ENCODE data around the gene ATP6V1G1.

- TF ChIP-seq CTCF (conservative IDR thresholded peaks at IDR 0.05 in 1 of 2, IDR thresholded peaks at IDR 0.05 in 1 of 2; ENCODE audit: low read depth in 1 of 2, low read length in 2 of 2) (peak; percentile 8 to 16), EZH2 (IDR thresholded peaks at IDR 0.05; ENCODE audit: low read length, missing control alignments) (no peak)
These were observed 4.8 kb downstream of the ATP6V1G1 start for GRCh38 chr9:114592356-114592755.

Measured in fibroblast of lung (primary cell).